GM23248 (cell line): ENCODE measurements around the gene ANXA3. TPM values are rescaled to one million over a fixed set of nuclear protein-coding genes. Genes with fewer than 3 reads are reported as not detected.

Experiments used
- DNase-seq: peaks from one replicate; pipeline ENCODE4 v3.0.0-alpha.2; 2015
- H2AFZ ChIP-seq: fragments of 200-600 bp; sonication (generic); 2 replicates; pipeline ENCODE4 v1.6.1; 2016; ENCODE audit warnings: antibody characterized with exemption
- H3F3A ChIP-seq: fragments of 200-600 bp; sonication (generic); 2 replicates; pipeline ENCODE4 v1.6.1; 2016; ENCODE audit warnings: mild to moderate bottlenecking, antibody characterized with exemption, mixed run types; ENCODE audit not compliant: insufficient read depth
- H3K27ac ChIP-seq: fragments of 200-600 bp; sonication (generic); 2 replicates; pipeline ENCODE4 v1.5.1; 2016; ENCODE audit warnings: mild to moderate bottlenecking
- H3K27me3 ChIP-seq: fragments of 200-600 bp; sonication (generic); replicated peaks from 2 replicates; pipeline ENCODE4 v1.6.1; 2016; ENCODE audit warnings: mild to moderate bottlenecking; ENCODE audit not compliant: insufficient read depth
- H3K36me3 ChIP-seq: fragments of 200-600 bp; sonication (generic); 2 replicates; pipeline ENCODE4 v1.6.1; 2016; ENCODE audit warnings: low read depth, mild to moderate bottlenecking
- H3K4me1 ChIP-seq: fragments of 200-600 bp; sonication (generic); 2 replicates; pipeline ENCODE4 v1.6.1; 2016; ENCODE audit warnings: mild to moderate bottlenecking; ENCODE audit not compliant: insufficient read depth
- H3K4me2 ChIP-seq: fragments of 200-600 bp; sonication (generic); one replicate; pipeline ENCODE4 v1.6.1; 2016; ENCODE audit warnings: mild to moderate bottlenecking; ENCODE audit not compliant: unreplicated experiment
- H3K4me3 ChIP-seq: fragments of 200-600 bp; sonication (generic); 2 replicates; pipeline ENCODE4 v1.5.1; 2016; ENCODE audit warnings: mild to moderate bottlenecking
- H3K79me2 ChIP-seq: fragments of 200-600 bp; sonication (generic); 2 replicates; pipeline ENCODE4 v1.6.1; 2016; ENCODE audit warnings: mild to moderate bottlenecking; ENCODE audit not compliant: insufficient read depth
- H3K9ac ChIP-seq: fragments of 200-600 bp; sonication (generic); 2 replicates; pipeline ENCODE4 v1.6.1; 2016; ENCODE audit warnings: mild to moderate bottlenecking
- H3K9me2 ChIP-seq: fragments of 200-600 bp; sonication (generic); 2 replicates; pipeline ENCODE4 v1.6.1; 2016; ENCODE audit warnings: mixed run types, mild to moderate bottlenecking, moderate library complexity; ENCODE audit not compliant: insufficient read depth
- H3K9me3 ChIP-seq: fragments of 200-600 bp; sonication (generic); one replicate; pipeline ENCODE4 v1.6.1; 2017; ENCODE audit warnings: low read depth
- H4K20me1 ChIP-seq: fragments of 200-600 bp; sonication (generic); 2 replicates; pipeline ENCODE4 v1.6.0; 2016; ENCODE audit not compliant: insufficient read depth
- EZH2 ChIP-seq: fragments of 200-600 bp; sonication (generic); IDR thresholded peaks from 2 replicates; pipeline ENCODE4 v1.6.1; 2018; ENCODE audit warnings: antibody characterized with exemption, mild to moderate bottlenecking; ENCODE audit not compliant: insufficient read depth, poor library complexity, severe bottlenecking
- EZH2phosphoT487 ChIP-seq: fragments of 200-600 bp; sonication (generic); IDR thresholded peaks from 2 replicates; pipeline ENCODE4 v1.6.1; 2018; ENCODE audit warnings: antibody characterized with exemption, moderate library complexity, mild to moderate bottlenecking, low read depth; ENCODE audit not compliant: insufficient read depth
- WGBS, 2 experiments: methylation state at CpG; one replicate each; pipeline ENCODE4 v1.1.6; 2015 to 2017; ENCODE audit warnings: low lambda C conversion rate in 2 of 2, low coverage in 1 of 2; ENCODE audit errors: missing lambda C conversion rate in 2 of 2; 5-methylcytosine and 5-hydroxymethylcytosine counted together
- in situ Hi-C: fragments of 300-500 bp; cut with MboI; formaldehyde crosslinking; loops from 2 replicates; pipeline ENCODE4 v1.15.0; 2020
- polyA plus RNA-seq: library from polyadenylated mRNA; unstranded; fragments of >200 nt; fragmentation: Nextera tagmentation; extraction: Ambion mirVana; gene quantifications from 2 replicates; pipeline ENCODE4 v1.2.1, GENCODE V29; 2016
- small RNA-seq: library from RNA; depleted of rRNA; stranded (forward); fragments of <200 nt; gene quantifications from one replicate; pipeline ENCODE3, GENCODE V24; 2014; ENCODE audit warnings: low read depth, low replicate concordance
- total RNA-seq: library from RNA; depleted of rRNA; stranded (reverse); fragments of >200 nt; shearing (Covaris generic); gene quantifications from 2 replicates; pipeline ENCODE4 v1.2.3, GENCODE V29; 2014; rRNA removed

ANXA3 gene
- total and polyA plus RNA-seq, 2 experiments from 2014 or later, result 2.8 to 3.6 TPM

GRCh38 chr4:78654807-78655206 lies 103.2 kb downstream of the ANXA3 start:
- in situ Hi-C loops, result loop anchor here (10.0 kb wide), 1 partner anchor 120 kb away; the partner anchor contains the start of gene BMP2K
- no peaks in the 10 kb centered on the region for H3K9me2 ChIP-seq
- H2AFZ ChIP-seq, result peak overlapping the region; percentile 58
- TF ChIP-seq EZH2 (no peak), EZH2phosphoT487 (no peak)
- H3K4me2 ChIP-seq, result peak overlapping the region; percentile 50
- H3K9ac ChIP-seq, result no peak overlapping the region
- peak; percentile 72 for DNase-seq
- no peaks in the 10 kb centered on the region for H3K9me3 ChIP-seq
- H3K79me2 ChIP-seq, result no peaks in the 10 kb centered on the region
- H3K27ac ChIP-seq, result peak overlapping the region; percentile 32
- no peaks in the 10 kb centered on the region for H4K20me1 ChIP-seq
- H3K4me1 ChIP-seq, result peaks cover 82% of the 10 kb centered on the region
- no peaks in the 10 kb centered on the region for H3K36me3 ChIP-seq
- 0% methylated on average over 1 of the region's 1 CpG for WGBS, 2 experiments
- peak overlapping the region; percentile 8; the same call in 1 of the 2 replicates for H3K4me3 ChIP-seq
- no peaks in the 10 kb centered on the region for H3K27me3 ChIP-seq
- H3F3A ChIP-seq, result peaks cover 61% of the 10 kb centered on the region

DNA sequence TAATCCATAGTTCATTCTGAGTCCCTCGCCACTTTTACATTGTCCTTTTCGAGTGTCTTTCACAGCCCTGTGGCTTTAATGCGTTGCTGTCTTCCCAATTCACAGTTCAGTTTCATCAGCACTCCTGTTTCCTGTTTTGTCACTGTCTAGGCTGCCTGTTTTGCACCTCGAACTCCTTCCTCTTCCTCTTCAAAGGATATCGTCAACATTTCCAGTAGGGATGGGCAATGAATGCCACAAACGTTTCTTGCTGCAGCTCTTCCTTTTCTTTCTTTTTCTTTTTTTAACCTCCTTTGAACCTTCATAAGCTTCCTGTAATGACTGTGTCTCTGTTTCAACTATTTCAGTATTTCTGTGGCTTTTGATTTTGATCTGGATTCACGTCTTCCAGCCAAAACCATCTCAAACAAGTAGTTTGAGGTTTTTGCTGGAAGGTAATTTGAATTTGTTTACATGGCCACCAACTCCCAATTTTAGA lies 105.4 kb downstream of the ANXA3 start:
- no peaks in the 10 kb centered on the region for H3K9me2 ChIP-seq
- TF ChIP-seq EZH2 (no peak), EZH2phosphoT487 (no peak)
- H3K79me2 ChIP-seq, result no peaks in the 10 kb centered on the region
- 66 to 67% methylated on average over 7 of the region's 7 CpGs for WGBS, 2 experiments
- no peaks in the 10 kb centered on the region for H3K27me3 ChIP-seq
- no peaks in the 10 kb centered on the region for H4K20me1 ChIP-seq
- peak overlapping the region; percentile 69 for H2AFZ ChIP-seq
- H3K9me3 ChIP-seq, result no peaks in the 10 kb centered on the region
- in situ Hi-C loops, result loop anchor here (10.0 kb wide), 1 partner anchor 118 kb away; the partner anchor contains the start of gene BMP2K
- peaks cover 59% of the 10 kb centered on the region for H3F3A ChIP-seq
- H3K36me3 ChIP-seq, result no peaks in the 10 kb centered on the region
- H3K4me3 ChIP-seq, result no peak overlapping the region
- peaks cover 80% of the 10 kb centered on the region for H3K4me1 ChIP-seq
- no peak for DNase-seq
- no peak overlapping the region for H3K9ac ChIP-seq
- H3K27ac ChIP-seq, result peak overlapping the region; percentile 44; the same call in 1 of the 2 replicates
- H3K4me2 ChIP-seq, result peak overlapping the region; percentile 33

- no peak for TF ChIP-seq EZH2phosphoT487
- TF ChIP-seq EZH2, result no peak
- peaks cover 64% of the 10 kb centered on the region for H3K4me1 ChIP-seq
- no peak overlapping the region for H3K4me3 ChIP-seq
- H3K27me3 ChIP-seq, result no peaks in the 10 kb centered on the region
- no peaks in the 10 kb centered on the region for H4K20me1 ChIP-seq
- H3K27ac ChIP-seq, result peak overlapping the region; percentile 19; the same call in 1 of the 2 replicates
- no peak for DNase-seq
- H3K9ac ChIP-seq, result no peak overlapping the region
- in situ Hi-C loops, result loop anchor here (10.0 kb wide), 1 partner anchor 116 kb away; the partner anchor contains the start of gene BMP2K
- WGBS, 2 experiments, result 37 to 46% methylated on average over 1 of the region's 1 CpG
- peaks cover 56% of the 10 kb centered on the region for H3F3A ChIP-seq
- H3K4me2 ChIP-seq, result no peak overlapping the region
- no peaks in the 10 kb centered on the region for H3K36me3 ChIP-seq
- H3K9me3 ChIP-seq, result no peaks in the 10 kb centered on the region
- H3K79me2 ChIP-seq, result no peaks in the 10 kb centered on the region
- no peaks in the 10 kb centered on the region for H3K9me2 ChIP-seq
- H2AFZ ChIP-seq, result peak overlapping the region; percentile 27; the same call in 1 of the 2 replicates
Observed at GRCh38 chr4:78659264-78659663, 107.7 kb downstream of the ANXA3 start.

DNA sequence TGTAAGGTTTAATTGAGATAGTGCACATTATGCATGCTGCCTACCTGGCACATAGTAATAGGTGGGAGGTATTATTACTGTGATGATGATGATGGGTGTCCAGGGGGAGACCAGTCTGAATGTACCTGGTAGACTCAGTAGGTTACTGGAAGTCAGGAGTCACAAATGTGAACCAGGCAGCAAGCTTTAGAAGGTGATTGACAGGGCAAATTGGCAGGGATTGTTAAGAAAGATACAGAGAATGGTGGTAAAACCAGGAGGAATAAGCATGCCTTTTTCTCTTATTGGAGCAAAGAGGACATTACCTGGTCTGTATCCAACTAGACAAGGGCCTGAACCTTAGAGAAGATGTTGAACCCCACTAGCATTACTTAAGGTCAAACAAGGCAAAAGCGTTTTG lies 108.1 kb downstream of the ANXA3 start:
- no peaks in the 10 kb centered on the region for H4K20me1 ChIP-seq
- DNase-seq, result no peak
- H3K9ac ChIP-seq, result no peak overlapping the region
- H3K9me3 ChIP-seq, result no peaks in the 10 kb centered on the region
- WGBS, 2 experiments, result 97 to 100% methylated on average over 1 of the region's 1 CpG
- peaks cover 56% of the 10 kb centered on the region for H3F3A ChIP-seq
- H3K4me3 ChIP-seq, result no peak overlapping the region
- H3K9me2 ChIP-seq, result no peaks in the 10 kb centered on the region
- no peaks in the 10 kb centered on the region for H3K79me2 ChIP-seq
- in situ Hi-C loops, result loop anchor here (10.0 kb wide), 1 partner anchor 115 kb away; the partner anchor contains the start of gene BMP2K
- H3K27me3 ChIP-seq, result no peaks in the 10 kb centered on the region
- H3K4me2 ChIP-seq, result no peak overlapping the region
- no peak overlapping the region for H3K27ac ChIP-seq
- TF ChIP-seq EZH2, result no peak
- TF ChIP-seq EZH2phosphoT487, result no peak
- H3K4me1 ChIP-seq, result peaks cover 60% of the 10 kb centered on the region
- no peak overlapping the region for H2AFZ ChIP-seq
- H3K36me3 ChIP-seq, result no peaks in the 10 kb centered on the region

Small RNA genes lying within 50 kb of the gene (small RNA-seq; reads per million reads assigned to genes)
- gene HIGD1AP13 (not detected), gene RF00019 (not detected)

Other genes starting within 250 kb of the ANXA3 start
- 37.9 and 53.0 TPM in 2 replicates for gene BMP2K, start 224.6 kb downstream of the ANXA3 start, total RNA-seq
- gene BMP2K, start 224.6 kb downstream of the ANXA3 start, polyA plus RNA-seq, result 9.3 and 11.0 TPM in 2 replicates